UCSD-AML1 (cell line): ENCODE measurements around the gene RERE.

Experiments
- DNase-seq: peaks from one replicate; lab custom pipeline; 2025; ENCODE audit not compliant: unreplicated experiment; lab: John Stamatoyannopoulos, UW

Gene RERE

GRCh38 chr1:8343464-8344001 is 473.9 kb downstream of the RERE start:
- DNase-seq = no peak

GRCh38 chr1:8343044-8343443 is 474.4 kb downstream of the RERE start:
- DNase-seq = no peak

GRCh38 chr1:8342325-8342724 is 475.1 kb downstream of the RERE start:
- no peak for DNase-seq

- DNase-seq = no peak
Measured at GRCh38 chr1:8340448-8340847, 477.0 kb downstream of the RERE start.

GRCh38 chr1:8339203-8339600 is 478.2 kb downstream of the RERE start:
- no peak for DNase-seq

GRCh38 chr1:8338526-8339202 is 478.8 kb downstream of the RERE start:
- no peak for DNase-seq

- no peak for DNase-seq
Measured at GRCh38 chr1:8337776-8338525, 479.5 kb downstream of the RERE start.

- no peak for DNase-seq
Measured at GRCh38 chr1:8335246-8335645, 482.2 kb downstream of the RERE start.

GRCh38 chr1:8334106-8334851 is 483.2 kb downstream of the RERE start:
- no peak for DNase-seq

GRCh38 chr1:8333246-8333987 is 484.0 kb downstream of the RERE start:
- DNase-seq = no peak

- DNase-seq = no peak
Measured at GRCh38 chr1:8332806-8333205, 484.6 kb downstream of the RERE start.

- no peak for DNase-seq
Measured at GRCh38 chr1:8330271-8331125, 486.9 kb downstream of the RERE start.

GRCh38 chr1:8329858-8330257 is 487.6 kb downstream of the RERE start:
- no peak for DNase-seq

GRCh38 chr1:8329439-8329838 is 488.0 kb downstream of the RERE start:
- DNase-seq = no peak

- no peak for DNase-seq
Measured at GRCh38 chr1:8328271-8328670, 489.2 kb downstream of the RERE start.

- DNase-seq = no peak
Measured at GRCh38 chr1:8326265-8326664, 491.2 kb downstream of the RERE start.

GRCh38 chr1:8325771-8326170 is 491.7 kb downstream of the RERE start:
- no peak for DNase-seq

- DNase-seq = no peak
Measured at GRCh38 chr1:8324176-8324810, 493.1 kb downstream of the RERE start.

GRCh38 chr1:8323706-8324105 is 493.7 kb downstream of the RERE start:
- peak; percentile 37 for DNase-seq

GRCh38 chr1:8321612-8322011 is 495.8 kb downstream of the RERE start:
- no peak for DNase-seq
